H9 (cell line): ENCODE data around the gene SLC44A1. TPM values are rescaled to one million over a fixed set of nuclear protein-coding genes. Genes with fewer than 3 reads are reported as not detected.

Experiments
- DNase-seq: peaks from one replicate; pipeline ENCODE4 v3.0.0-alpha.2; 2017
- H2AFZ ChIP-seq: one replicate; pipeline ENCODE4 v1.6.1; 2013; ENCODE audit warnings: mild to moderate bottlenecking, low read length, control low read depth, moderate library complexity
- H2AK5ac ChIP-seq: 2 replicates; pipeline ENCODE4 v1.6.1; 2013; ENCODE audit warnings: low read length, control low read depth, mixed read lengths; ENCODE audit not compliant: insufficient read length
- H2BK120ac ChIP-seq: one replicate; pipeline ENCODE4 v1.6.1; 2013; ENCODE audit warnings: low read depth, mild to moderate bottlenecking, low read length, control low read depth, inconsistent platforms; ENCODE audit not compliant: poor library complexity, severe bottlenecking
- H2BK12ac ChIP-seq: 2 replicates; pipeline ENCODE4 v1.6.1; 2013; ENCODE audit warnings: low read length, control low read depth, mixed read lengths, low read depth; ENCODE audit not compliant: insufficient read length
- H2BK15ac ChIP-seq: 2 replicates; pipeline ENCODE4 v1.6.1; 2013; ENCODE audit warnings: low read depth, low read length, control low read depth
- H2BK20ac ChIP-seq: one replicate; pipeline ENCODE4 v1.6.1; 2013; ENCODE audit warnings: low read depth, mild to moderate bottlenecking, low read length, control low read depth, inconsistent platforms; ENCODE audit not compliant: poor library complexity, severe bottlenecking
- H2BK5ac ChIP-seq: 2 replicates; pipeline ENCODE4 v1.6.1; 2013; ENCODE audit warnings: low read length, control low read depth, mixed read lengths; ENCODE audit not compliant: insufficient read length
- H3K14ac ChIP-seq: 2 replicates; pipeline ENCODE4 v1.6.1; 2013; ENCODE audit warnings: low read length, control low read depth; ENCODE audit not compliant: insufficient read depth
- H3K18ac ChIP-seq: 2 replicates; pipeline ENCODE4 v1.6.1; 2013; ENCODE audit warnings: low read depth, mild to moderate bottlenecking, mixed read lengths, low read length, control low read depth; ENCODE audit not compliant: insufficient read length
- H3K23ac ChIP-seq: 2 replicates; pipeline ENCODE4 v1.6.1; 2013; ENCODE audit warnings: low read length, control low read depth, mixed read lengths, low read depth; ENCODE audit not compliant: insufficient read length
- H3K23me2 ChIP-seq: 2 replicates; pipeline ENCODE4 v1.6.1; 2013; ENCODE audit warnings: low read depth, mild to moderate bottlenecking, mixed read lengths, low read length, control low read depth; ENCODE audit not compliant: insufficient read length, poor library complexity, severe bottlenecking
- H3K27ac ChIP-seq: 2 replicates; pipeline ENCODE4 v1.5.1; 2013; ENCODE audit warnings: low read length, control low read depth, mixed read lengths, low read depth; ENCODE audit not compliant: insufficient read length
- H3K27me3 ChIP-seq: 2 replicates; pipeline ENCODE4 v1.6.1; 2013; ENCODE audit warnings: low read length, control low read depth, inconsistent platforms; ENCODE audit not compliant: insufficient read depth
- H3K4ac ChIP-seq: 2 replicates; pipeline ENCODE4 v1.6.1; 2013; ENCODE audit warnings: low read depth, mild to moderate bottlenecking, control low read depth, inconsistent platforms, low read length, moderate library complexity
- H3K4me1 ChIP-seq: 2 replicates; pipeline ENCODE4 v1.6.1; 2013; ENCODE audit warnings: low read length, control low read depth, inconsistent platforms; ENCODE audit not compliant: insufficient read depth
- H3K4me2 ChIP-seq: 2 replicates; pipeline ENCODE4 v1.6.1; 2013; ENCODE audit warnings: low read length, control low read depth, mixed read lengths; ENCODE audit not compliant: insufficient read length, insufficient read depth
- H3K56ac ChIP-seq: 2 replicates; pipeline ENCODE4 v1.6.1; 2013; ENCODE audit warnings: low read depth, mild to moderate bottlenecking, mixed read lengths, low read length, control low read depth; ENCODE audit not compliant: insufficient read length
- H3K79me1 ChIP-seq: 2 replicates; pipeline ENCODE4 v1.6.1; 2013; ENCODE audit warnings: low read depth, mild to moderate bottlenecking, moderate library complexity, low read length, control low read depth, inconsistent platforms; ENCODE audit not compliant: insufficient read depth, poor library complexity, severe bottlenecking
- H3K79me2 ChIP-seq: 2 replicates; pipeline ENCODE4 v1.6.1; 2013; ENCODE audit warnings: low read length, control low read depth, inconsistent platforms; ENCODE audit not compliant: insufficient read depth
- H3K9ac ChIP-seq: 2 replicates; pipeline ENCODE4 v1.6.1; 2013; ENCODE audit warnings: low read length, control low read depth, mixed read lengths; ENCODE audit not compliant: insufficient read length; ENCODE audit errors: extremely low read depth
- H3K9me3 ChIP-seq: one replicate; pipeline ENCODE4 v1.6.1; 2013; ENCODE audit warnings: low read depth, low read length, inconsistent platforms; ENCODE audit not compliant: control insufficient read depth
- H3T11ph ChIP-seq: one replicate; pipeline ENCODE4 v1.6.1; 2013; ENCODE audit warnings: mild to moderate bottlenecking, low read length, control low read depth, inconsistent platforms
- H4K20me1 ChIP-seq: one replicate; pipeline ENCODE4 v1.6.1; 2013; ENCODE audit not compliant: control insufficient read depth, insufficient read length, insufficient read depth
- H4K5ac ChIP-seq: 2 replicates; pipeline ENCODE4 v1.6.1; 2013; ENCODE audit warnings: low read depth, mild to moderate bottlenecking, mixed read lengths, low read length, control low read depth; ENCODE audit not compliant: insufficient read length
- H4K8ac ChIP-seq: replicated peaks from 2 replicates; pipeline ENCODE4 v1.6.1; 2013; ENCODE audit warnings: low read length, control low read depth, mixed read lengths, low read depth; ENCODE audit not compliant: insufficient read length
- H4K91ac ChIP-seq: 2 replicates; pipeline ENCODE4 v1.6.1; 2013; ENCODE audit warnings: low read depth, mild to moderate bottlenecking, moderate library complexity, mixed read lengths, low read length, control low read depth; ENCODE audit not compliant: insufficient read length
- H3K27ac Mint-ChIP-seq, 3 experiments: 2 replicates in 2 of 3; 3 replicates in 1 of 3; pipeline ENCODE4 v1.8.0; 2020 to 2021; ENCODE audit warnings: mixed read lengths in 3 of 3, mild to moderate bottlenecking in 1 of 3, moderate library complexity in 1 of 3
- H3K27me3 Mint-ChIP-seq: 2 replicates; pipeline ENCODE4 v1.8.0; 2021; ENCODE audit warnings: low read depth, mild to moderate bottlenecking, moderate library complexity, mixed read lengths
- H3K36me3 Mint-ChIP-seq, 3 experiments: 2 replicates in 2 of 3; 3 replicates in 1 of 3; pipeline ENCODE4 v1.8.0; 2020 to 2021; ENCODE audit warnings: low read depth in 3 of 3, mixed read lengths in 3 of 3; ENCODE audit not compliant: insufficient read depth in 1 of 3
- H3K4me1 Mint-ChIP-seq, 2 experiments: 2 replicates each; pipeline ENCODE4 v1.8.0; 2020; ENCODE audit warnings: mixed read lengths in 2 of 2
- H3K4me3 Mint-ChIP-seq, 2 experiments: 2 replicates in 1 of 2; 3 replicates in 1 of 2; pipeline ENCODE4 v1.8.0; 2020 to 2021; ENCODE audit warnings: mild to moderate bottlenecking in 2 of 2, mixed read lengths in 2 of 2, moderate library complexity in 1 of 2
- H3K9me3 Mint-ChIP-seq, 2 experiments: 2 replicates in 1 of 2; 3 replicates in 1 of 2; pipeline ENCODE4 v1.8.0; 2020; ENCODE audit warnings: mild to moderate bottlenecking in 2 of 2, mixed read lengths in 2 of 2, moderate library complexity in 1 of 2
- CTCF ChIP-seq: fragments of 200-600 bp; sonication (generic); conservative IDR thresholded peaks from 3 replicates; pipeline ENCODE4 v1.8.0; 2021; ENCODE audit warnings: antibody characterized with exemption, mild to moderate bottlenecking
- WGBS: extraction: QIAGEN DNeasy Blood & Tissue Kit; methylation state at CpG from one replicate; pipeline ENCODE4 v1.1.7; 2013; ENCODE audit warnings: missing lambda C conversion rate, low lambda C conversion rate, mixed read lengths; ENCODE audit not compliant: insufficient read length; ENCODE audit errors: extremely low coverage; 5-methylcytosine and 5-hydroxymethylcytosine counted together
- total RNA-seq: library from RNA; stranded (reverse); gene quantifications from 2 replicates; pipeline ENCODE4 v1.2.1, GENCODE V29; 2021

SLC44A1 gene
- total RNA-seq, 1 experiment from 2014 or later, result 60.7 TPM

DNA sequence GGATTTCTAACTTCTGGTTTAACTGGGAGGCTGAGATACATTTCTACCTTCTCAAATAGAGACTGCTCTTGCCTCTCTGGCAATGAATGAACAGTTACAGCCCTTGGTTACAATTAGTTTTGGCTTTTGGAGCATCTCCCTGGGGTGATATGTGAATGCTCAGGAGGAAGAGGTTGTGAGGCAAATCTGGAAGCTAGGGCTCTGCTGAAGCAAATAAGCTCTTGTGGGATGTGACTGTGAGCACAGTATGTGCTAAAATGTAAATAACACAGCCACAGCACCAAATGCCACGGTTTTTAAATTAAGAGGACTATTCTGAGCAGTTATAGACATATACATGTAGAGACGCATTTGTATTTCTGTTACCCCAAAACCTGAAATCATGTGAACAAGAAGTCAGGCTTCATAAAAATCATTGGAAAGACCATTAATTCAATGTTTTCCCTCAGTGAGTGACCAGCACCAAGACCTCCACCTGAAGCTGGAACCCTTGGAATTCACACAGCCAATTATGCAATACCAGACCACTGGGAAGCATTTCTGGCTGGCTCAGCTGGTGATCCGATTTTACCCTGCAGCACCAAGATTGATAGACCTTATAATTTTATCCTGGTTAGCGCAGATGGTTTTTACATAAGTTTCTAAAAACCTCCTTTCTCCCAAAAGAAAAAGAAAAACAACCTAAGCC lies 3.0 kb upstream of the SLC44A1 start:
- peak overlapping the region; percentile 13 for H3K4me2 ChIP-seq
- no peak overlapping the region for H2AFZ ChIP-seq

More for the DNA sequence above, 3.0 kb upstream of the SLC44A1 start:
- no peak overlapping the region for H2BK12ac ChIP-seq
- H3K27me3 ChIP-seq, result no peaks in the 10 kb centered on the region
- no peak for TF ChIP-seq CTCF
- DNase-seq, result no peak
- H4K91ac ChIP-seq, result no peak overlapping the region
- Mint-ChIP-seq H3K36me3 (no peaks in the 10 kb centered on the region), H3K4me1 (peaks cover 46% of the 10 kb centered on the region in 2 experiments), H3K4me3 (peak overlapping the region in 1 of 2 experiments; percentile 61; a peak in 2 of 5 replicates), H3K27ac (peak overlapping the region; percentile 4 to 88 (median 84); a peak in 5 of 7 replicates), H3K9me3 (peaks cover 0 to 2% of the 10 kb centered on the region in 2 experiments; a peak in 1 of 5 replicates), H3K27me3 (no peaks in the 10 kb centered on the region)
- H3K56ac ChIP-seq, result no peak overlapping the region
- H3K27ac ChIP-seq, result no peak overlapping the region
- H2BK5ac ChIP-seq, result no peak overlapping the region
- H2BK15ac ChIP-seq, result no peak overlapping the region
- no peak overlapping the region for H3K9ac ChIP-seq
- no peak overlapping the region for H4K8ac ChIP-seq
- H3K18ac ChIP-seq, result no peak overlapping the region
- H2BK20ac ChIP-seq, result no peak overlapping the region
- no peaks in the 10 kb centered on the region for H3K79me1 ChIP-seq
- H4K5ac ChIP-seq, result no peak overlapping the region
- no peak overlapping the region for H2AK5ac ChIP-seq
- H3K23me2 ChIP-seq, result peaks cover 9% of the 10 kb centered on the region
- no peaks in the 10 kb centered on the region for H3K9me3 ChIP-seq
- no peaks in the 10 kb centered on the region; the same call in 1 of the 2 replicates for H3K4me1 ChIP-seq
- H4K20me1 ChIP-seq, result no peaks in the 10 kb centered on the region
- no peak overlapping the region for H3T11ph ChIP-seq
- WGBS, result no CpG with 5 or more reads among the region's 4 CpGs
- no peak overlapping the region for H3K4ac ChIP-seq
- no peak overlapping the region for H3K14ac ChIP-seq
- H2BK120ac ChIP-seq, result no peak overlapping the region
- no peak overlapping the region for H3K23ac ChIP-seq
- no peaks in the 10 kb centered on the region; the same call in 1 of the 2 replicates for H3K79me2 ChIP-seq
